HCT116 (cell line): ENCODE measurements around the gene FAR1. TPM values are rescaled to one million over a fixed set of nuclear protein-coding genes. Genes with fewer than 3 reads are reported as not detected.

ENCODE experiments used
- ATAC-seq: fragments of 200-7000 bp; cut with Tn5 transposase; 2 replicates; pipeline ENCODE4 v1.9.1; 2020; ENCODE audit warnings: mild to moderate bottlenecking, moderate library complexity
- BruUV-seq: library from RNA; stranded (reverse); fragments of 400-500 nt; replicated peaks from 2 replicates; lab custom pipeline; 2021; lab: Mats Ljungman, UMichigan
- CTCF ChIA-PET: fragments of 300-600 bp; sonication (Branson Sonifier 250); formaldehyde crosslinking; loops from one replicate; lab custom pipeline; 2021; ENCODE audit warnings: antibody characterized with exemption; lab: Charles Lee
- POLR2A ChIA-PET: fragments of 300-600, 350-600 bp; sonication (Branson Sonifier 250); formaldehyde crosslinking; loops from one replicate; lab custom pipeline; 2021; ENCODE audit warnings: antibody characterized with exemption; lab: Charles Lee
- RAD21 ChIA-PET, 2 experiments: fragments of 300-600 bp; sonication (Branson Sonifier 250); formaldehyde crosslinking; loops; one replicate each; lab custom pipeline; 2023; ENCODE audit warnings: low total read pairs in 2 of 2; ENCODE audit not compliant: uncharacterized antibody in 2 of 2, unreplicated experiment in 2 of 2, low non-redundant PET in 1 of 2; lab: Charles Lee
- DNase-seq: peaks from one replicate; pipeline ENCODE4 v3.0.0-alpha.2; 2010; ENCODE audit warnings: low read depth, low spot score
- H2AFZ ChIP-seq: fragments of 200-600 bp; shearing (Covaris generic), sonication (generic); 2 replicates; pipeline ENCODE4 v1.6.1; 2017; ENCODE audit warnings: low read depth, mixed run types, mixed read lengths, antibody characterized with exemption, low read length; ENCODE audit not compliant: poor library complexity, severe bottlenecking
- H3K27ac ChIP-seq: 2 replicates; pipeline ENCODE4 v1.5.1; 2012; ENCODE audit warnings: low read depth, low read length
- H3K27me3 ChIP-seq: fragments of 200-600 bp; sonication (generic); 2 replicates; pipeline ENCODE4 v1.6.1; 2016; ENCODE audit warnings: mixed run types, low read length, mixed read lengths; ENCODE audit not compliant: insufficient read depth
- H3K36me3 ChIP-seq, 2 experiments: fragments of 200-500 bp in 1 of 2; fragments of 200-600 bp in 1 of 2; sonication (Bioruptor generic) in 1 of 2; sonication (generic) in 1 of 2; 2 replicates each; pipeline versions ENCODE4 v1.5.1 to v1.6.1; 2014 to 2016; ENCODE audit warnings: low read length in 2 of 2, inconsistent platforms in 1 of 2, mixed read lengths in 1 of 2, mixed run types in 1 of 2; ENCODE audit not compliant: insufficient read depth in 2 of 2, control insufficient read depth in 1 of 2
- H3K4me1 ChIP-seq, 2 experiments: fragments of 200-600 bp in 1 of 2; sonication (generic) in 1 of 2; 2 replicates each; pipeline versions ENCODE4 v1.5.1 to v1.6.1; 2012 to 2017; ENCODE audit warnings: low read length in 2 of 2, inconsistent platforms in 1 of 2, mild to moderate bottlenecking in 1 of 2, mixed read lengths in 1 of 2, mixed run types in 1 of 2, moderate library complexity in 1 of 2; ENCODE audit not compliant: insufficient read depth in 2 of 2, control insufficient read depth in 1 of 2
- H3K4me2 ChIP-seq: fragments of 200-600 bp; sonication (generic); 2 replicates; pipeline ENCODE4 v1.6.1; 2017; ENCODE audit warnings: mixed run types, low read length, mixed read lengths
- H3K4me3 ChIP-seq, 2 experiments: fragments of 200-600 bp in 1 of 2; sonication (generic) in 1 of 2; replicated peaks in 1 of 2; 2 replicates each; pipeline ENCODE4 v1.5.1; 2011 to 2016; ENCODE audit warnings: low read length in 2 of 2, control low read depth in 1 of 2, low read depth in 1 of 2, mild to moderate bottlenecking in 1 of 2, mixed read lengths in 1 of 2, mixed run types in 1 of 2
- H3K79me2 ChIP-seq: fragments of 200-600 bp; sonication (generic); 2 replicates; pipeline ENCODE4 v1.6.1; 2017; ENCODE audit warnings: mild to moderate bottlenecking, mixed run types, low read length, moderate library complexity, mixed read lengths; ENCODE audit not compliant: insufficient read depth
- H3K9ac ChIP-seq: fragments of 200-600 bp; sonication (generic); 2 replicates; pipeline ENCODE4 v1.6.1; 2016; ENCODE audit warnings: low read length, mixed read lengths
- H3K9me2 ChIP-seq: fragments of 200-600 bp; sonication (generic), shearing (Covaris generic); 2 replicates; pipeline ENCODE4 v1.6.1; 2017; ENCODE audit warnings: mixed run types, mild to moderate bottlenecking, moderate library complexity; ENCODE audit not compliant: insufficient read depth
- H3K9me3 ChIP-seq, 2 experiments: fragments of 200-500 bp in 1 of 2; fragments of 200-600 bp in 1 of 2; sonication (Bioruptor generic) in 1 of 2; sonication (generic) in 1 of 2; 2 replicates each; pipeline ENCODE4 v1.6.1; 2014 to 2017; ENCODE audit warnings: low read length in 2 of 2, mixed read lengths in 2 of 2, inconsistent platforms in 1 of 2, low read depth in 1 of 2, mild to moderate bottlenecking in 1 of 2, mixed run types in 1 of 2, moderate library complexity in 1 of 2; ENCODE audit not compliant: control insufficient read depth in 1 of 2, insufficient read depth in 1 of 2
- H4K20me1 ChIP-seq: fragments of 200-600 bp; sonication (generic), shearing (Covaris generic); 2 replicates; pipeline ENCODE4 v1.6.1; 2017; ENCODE audit warnings: mixed run types, mild to moderate bottlenecking, moderate library complexity; ENCODE audit not compliant: insufficient read depth
- ATF3 ChIP-seq: IDR thresholded peaks from 2 replicates; pipeline ENCODE4 v1.6.1; 2012
- CBX3 ChIP-seq: IDR thresholded peaks from 2 replicates; pipeline ENCODE4 v1.6.1; 2012; ENCODE audit warnings: low read depth
- CTCF ChIP-seq, 3 experiments: fragments of 200-600 bp in 1 of 3; sonication (generic) in 1 of 3; IDR thresholded peaks in 2 of 3; conservative IDR thresholded peaks in 1 of 3; 2 replicates each; pipeline ENCODE4 v1.5.1; 2012 to 2017; ENCODE audit warnings: low read depth in 2 of 3, low read length in 2 of 3, antibody characterized with exemption in 1 of 3, borderline replicate concordance in 1 of 3, control low read depth in 1 of 3, mild to moderate bottlenecking in 1 of 3, mixed read lengths in 1 of 3, mixed run types in 1 of 3, moderate library complexity in 1 of 3; ENCODE audit not compliant: insufficient read depth in 1 of 3
- EGR1 ChIP-seq: IDR thresholded peaks from 2 replicates; pipeline ENCODE4 v1.6.1; 2012; ENCODE audit warnings: low read depth
- ELF1 ChIP-seq: IDR thresholded peaks from 2 replicates; pipeline ENCODE4 v1.6.1; 2012; ENCODE audit warnings: low read depth, borderline replicate concordance
- EZH2phosphoT487 ChIP-seq: fragments of 200-600 bp; IDR thresholded peaks from 2 replicates; pipeline ENCODE4 v1.6.1; 2018; ENCODE audit warnings: antibody characterized with exemption, borderline replicate concordance
- FOSL1 ChIP-seq: IDR thresholded peaks from 2 replicates; pipeline ENCODE4 v1.6.1; 2012; ENCODE audit warnings: low read depth
- JUND ChIP-seq: IDR thresholded peaks from 2 replicates; pipeline ENCODE4 v1.6.1; 2012
- POLR2A ChIP-seq: IDR thresholded peaks from 2 replicates; pipeline ENCODE4 v1.7.0; 2011; ENCODE audit warnings: borderline replicate concordance; ENCODE audit not compliant: insufficient read depth, insufficient read length; ENCODE audit errors: extremely low read depth
- POLR2AphosphoS5 ChIP-seq: IDR thresholded peaks from 2 replicates; pipeline ENCODE4 v1.6.1; 2011; ENCODE audit warnings: mild to moderate bottlenecking, low read depth, low read length, moderate library complexity
- RAD21 ChIP-seq: IDR thresholded peaks from 2 replicates; pipeline ENCODE4 v1.6.1; 2012; ENCODE audit warnings: low read depth, mild to moderate bottlenecking
- SIN3A ChIP-seq: IDR thresholded peaks from 2 replicates; pipeline ENCODE4 v1.6.1; 2012; ENCODE audit warnings: low read depth
- SRF ChIP-seq: IDR thresholded peaks from 2 replicates; pipeline ENCODE4 v1.6.1; 2012; ENCODE audit warnings: low read depth
- YY1 ChIP-seq: IDR thresholded peaks from 2 replicates; pipeline ENCODE4 v1.6.1; 2011; ENCODE audit warnings: low read length, low read depth, moderate library complexity, mild to moderate bottlenecking; ENCODE audit not compliant: insufficient replicate concordance; ENCODE audit errors: extremely low read depth
- ZBTB33 ChIP-seq: IDR thresholded peaks from 2 replicates; pipeline ENCODE4 v1.6.1; 2011; ENCODE audit warnings: mild to moderate bottlenecking, low read length, moderate library complexity; ENCODE audit not compliant: insufficient replicate concordance; ENCODE audit errors: extremely low read depth
- ZNF274 ChIP-seq: fragments of 200-500 bp; sonication (Bioruptor generic); IDR thresholded peaks from 2 replicates; pipeline ENCODE4 v1.6.1; 2014; ENCODE audit warnings: mild to moderate bottlenecking, low read depth, low read length, inconsistent platforms
- intact Hi-C: fragments of 100-400 bp; cut with micrococcal nuclease; formaldehyde crosslinking; loops from 2 replicates; pipeline ENCODE4 v1.10.0; 2022
- total RNA-seq: library from RNA; stranded (reverse); gene quantifications from one replicate; pipeline ENCODE4 v1.2.1, GENCODE V29; 2021; ENCODE audit not compliant: unreplicated experiment

Gene FAR1
- total RNA-seq, 1 experiment from 2014 or later, result 74.3 TPM

GRCh38 chr11:13705710-13706109 lies 37.2 kb downstream of the FAR1 start:
- BruUV-seq, result no TSS peak
- ChIA-PET RAD21 (no interaction called here), CTCF (no interaction called here), POLR2A (no interaction called here)
- peaks cover 14 to 17% of the 10 kb centered on the region in 2 experiments; a peak in 2 of 4 replicates for H3K36me3 ChIP-seq
- no peak for ATAC-seq
- H4K20me1 ChIP-seq, result 0 out of 2 replicates have a peak, but pooled peaks cover under 1% of the 10 kb centered on the region
- no peak overlapping the region for H3K4me3 ChIP-seq
- no peaks in the 10 kb centered on the region for H3K27me3 ChIP-seq
- H3K9me3 ChIP-seq, result no peaks in the 10 kb centered on the region
- no peaks in the 10 kb centered on the region for H3K9me2 ChIP-seq
- no peaks in the 10 kb centered on the region for H3K4me1 ChIP-seq
- no peak overlapping the region for H3K4me2 ChIP-seq
- no peak overlapping the region for H3K9ac ChIP-seq
- intact Hi-C loops, result no loop called here
- no peak overlapping the region for H3K27ac ChIP-seq
- H2AFZ ChIP-seq, result no peak overlapping the region
- no peak for DNase-seq
- no peaks in the 10 kb centered on the region; the same call in 1 of the 2 replicates for H3K79me2 ChIP-seq
- TF ChIP-seq SRF (no peak), SIN3A (no peak)

GRCh38 chr11:13713982-13714381 lies 45.5 kb downstream of the FAR1 start:
- H3K79me2 ChIP-seq, result no peaks in the 10 kb centered on the region
- no peaks in the 10 kb centered on the region for H4K20me1 ChIP-seq
- no peaks in the 10 kb centered on the region for H3K4me1 ChIP-seq
- no peak overlapping the region for H3K4me3 ChIP-seq
- no peaks in the 10 kb centered on the region for H3K9me3 ChIP-seq
- H3K9me2 ChIP-seq, result no peaks in the 10 kb centered on the region
- no peak overlapping the region for H3K9ac ChIP-seq
- peaks cover 17 to 33% of the 10 kb centered on the region in 2 experiments for H3K36me3 ChIP-seq
- intact Hi-C loops, result no loop called here
- BruUV-seq, result no TSS peak
- ChIA-PET CTCF (no interaction called here), RAD21 (no interaction called here), POLR2A (no interaction called here)
- ATAC-seq (no peak), DNase-seq (no peak)
- no peaks in the 10 kb centered on the region for H3K27me3 ChIP-seq
- H2AFZ ChIP-seq, result no peak overlapping the region
- H3K4me2 ChIP-seq, result no peak overlapping the region
- H3K27ac ChIP-seq, result no peak overlapping the region
- no peak for TF ChIP-seq POLR2AphosphoS5
- no peak for TF ChIP-seq JUND
- TF ChIP-seq CBX3, result no peak
- TF ChIP-seq SIN3A, result no peak
- no peak for TF ChIP-seq POLR2A
- TF ChIP-seq ZNF274, result no peak
- no peak for TF ChIP-seq EGR1
- no peak for TF ChIP-seq SRF
- TF ChIP-seq YY1, result no peak
- no peak for TF ChIP-seq FOSL1
- no peak for TF ChIP-seq ATF3
- no peak for TF ChIP-seq CTCF (IDR thresholded peaks at IDR 0.05 in 2 of 3, conservative IDR thresholded peaks at IDR 0.05 in 1 of 3; ENCODE audit: borderline replicate concordance in 1 of 3, insufficient read depth in 1 of 3, low read depth in 2 of 3, low read length in 2 of 3)
- no peak for TF ChIP-seq ELF1
- no peak for TF ChIP-seq EZH2phosphoT487
- no peak for TF ChIP-seq ZBTB33
- no peak for TF ChIP-seq RAD21
